ENCODE results near the gene GPC5.

The GPC5 gene

DNA sequence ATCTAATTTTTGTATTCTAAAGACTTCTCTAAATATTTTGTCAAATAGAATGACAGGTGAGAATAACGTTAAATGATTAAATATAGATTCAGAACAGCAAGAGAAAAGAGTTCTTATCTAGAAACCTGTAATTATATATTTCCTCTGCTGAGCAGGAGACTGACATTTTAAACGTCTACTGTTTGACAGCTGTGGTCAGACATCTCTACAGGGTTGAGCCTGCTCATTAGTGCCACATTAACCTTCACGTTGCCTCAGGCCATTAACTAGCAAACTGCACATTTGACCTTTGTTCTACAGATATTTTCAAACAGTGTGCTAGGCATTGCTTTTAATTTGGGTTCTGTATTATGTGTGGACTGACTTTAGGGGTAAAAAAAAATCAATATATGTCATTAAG, 347.5 kb downstream of the GPC5 start:
- Histone ChIP-seq H3K36me3 (ENCODE audit: control insufficient read depth, insufficient read depth, low read length) (no peaks in the 10 kb centered on the region), H3K27me3 (ENCODE audit: control insufficient read depth, insufficient read depth, low read length) (no peaks in the 10 kb centered on the region), H3K4me1 (ENCODE audit: control insufficient read depth, insufficient read depth, low read length) (no peaks in the 10 kb centered on the region), H3K9ac (ENCODE audit: low read length) (no peak overlapping the region), H3K9me3 (ENCODE audit: control insufficient read depth, low read length) (no peaks in the 10 kb centered on the region), H3K4me3 (ENCODE audit: low read length) (no peak overlapping the region)

DNA sequence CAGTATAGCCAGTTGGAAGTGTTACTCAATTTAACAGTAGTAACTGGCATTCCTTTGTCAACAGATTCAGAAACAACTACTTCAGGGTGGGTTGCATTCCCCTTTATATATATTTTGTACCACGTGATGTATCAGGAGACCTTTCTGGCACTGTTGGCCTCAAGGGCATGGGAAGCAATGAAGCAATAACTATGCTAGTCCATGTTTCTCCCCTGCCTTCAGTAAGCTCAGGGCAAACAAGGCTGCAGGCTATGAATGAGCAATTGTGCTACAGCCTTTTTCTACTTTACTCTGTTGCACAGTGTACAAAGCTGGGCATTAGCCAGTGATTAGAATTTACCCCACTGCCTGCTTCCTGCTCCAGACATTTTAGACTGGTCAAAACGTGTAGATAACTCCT, 348.8 kb downstream of the GPC5 start:
- Histone ChIP-seq H3K36me3 (ENCODE audit: control insufficient read depth, insufficient read depth, low read length) (no peaks in the 10 kb centered on the region), H3K9ac (ENCODE audit: low read length) (no peak overlapping the region), H3K9me3 (ENCODE audit: control insufficient read depth, low read length) (no peaks in the 10 kb centered on the region), H3K27me3 (ENCODE audit: control insufficient read depth, insufficient read depth, low read length) (no peaks in the 10 kb centered on the region), H3K4me1 (ENCODE audit: control insufficient read depth, insufficient read depth, low read length) (no peaks in the 10 kb centered on the region), H3K4me3 (ENCODE audit: low read length) (no peak overlapping the region)

DNA sequence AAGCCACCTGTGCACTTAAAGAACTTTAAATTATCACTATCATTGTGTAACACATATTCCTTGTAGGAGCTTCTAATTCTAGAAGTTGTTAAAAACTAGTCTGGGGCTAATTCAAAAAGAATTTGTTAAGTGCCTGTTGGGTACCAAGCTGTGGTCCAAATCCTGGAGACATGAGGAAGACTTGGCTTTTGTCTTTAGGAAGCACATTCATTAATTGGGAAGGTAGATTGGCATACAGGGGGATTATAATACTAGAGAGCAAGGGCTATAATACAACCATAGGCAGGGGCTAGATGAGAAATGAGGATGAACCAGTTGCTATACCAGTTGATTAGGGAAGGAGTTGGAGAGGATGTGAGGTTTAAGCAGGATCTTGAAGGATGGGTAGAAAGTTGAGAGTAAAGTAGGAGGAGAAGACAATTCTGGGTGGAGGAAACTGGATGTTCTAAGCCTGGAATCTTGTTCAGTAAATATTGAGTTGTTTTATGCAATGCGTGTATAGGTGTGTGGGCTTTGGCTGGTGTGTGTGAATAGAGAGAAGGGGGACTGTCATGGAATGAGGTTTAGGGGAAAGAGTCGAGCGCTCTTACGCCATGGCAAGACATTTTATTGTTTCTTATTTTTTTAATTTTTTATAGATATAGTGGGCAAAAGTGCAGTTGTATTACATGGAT, 350.1 kb downstream of the GPC5 start:
- H3K27me3 ChIP-seq (ENCODE audit: control insufficient read depth, insufficient read depth, low read length) = no peaks in the 10 kb centered on the region
- no peaks in the 10 kb centered on the region for H3K9me3 ChIP-seq (ENCODE audit: control insufficient read depth, low read length)
- H3K36me3 ChIP-seq (ENCODE audit: control insufficient read depth, insufficient read depth, low read length) = no peaks in the 10 kb centered on the region
- H3K4me1 ChIP-seq (ENCODE audit: control insufficient read depth, insufficient read depth, low read length) = no peaks in the 10 kb centered on the region
- H3K4me3 ChIP-seq (ENCODE audit: low read length) = no peak overlapping the region
- no peak overlapping the region for H3K9ac ChIP-seq (ENCODE audit: low read length)

GRCh38 chr13:91758724-91759123, 360.3 kb downstream of the GPC5 start:
- H3K9ac ChIP-seq (ENCODE audit: low read length) = no peak overlapping the region
- H3K9me3 ChIP-seq (ENCODE audit: control insufficient read depth, low read length) = no peaks in the 10 kb centered on the region
- no peaks in the 10 kb centered on the region for H3K4me1 ChIP-seq (ENCODE audit: control insufficient read depth, insufficient read depth, low read length)
- H3K36me3 ChIP-seq (ENCODE audit: control insufficient read depth, insufficient read depth, low read length) = no peaks in the 10 kb centered on the region
- no peaks in the 10 kb centered on the region for H3K27me3 ChIP-seq (ENCODE audit: control insufficient read depth, insufficient read depth, low read length)
- H3K4me3 ChIP-seq (ENCODE audit: low read length) = no peak overlapping the region

- no peaks in the 10 kb centered on the region for H3K27me3 ChIP-seq (ENCODE audit: control insufficient read depth, insufficient read depth, low read length)
- no peaks in the 10 kb centered on the region for H3K9me3 ChIP-seq (ENCODE audit: control insufficient read depth, low read length)
- H3K4me3 ChIP-seq (ENCODE audit: low read length) = no peak overlapping the region
- H3K9ac ChIP-seq (ENCODE audit: low read length) = no peak overlapping the region
- no peaks in the 10 kb centered on the region for H3K36me3 ChIP-seq (ENCODE audit: control insufficient read depth, insufficient read depth, low read length)
- H3K4me1 ChIP-seq (ENCODE audit: control insufficient read depth, insufficient read depth, low read length) = no peaks in the 10 kb centered on the region
These were observed 364.5 kb downstream of the GPC5 start for GRCh38 chr13:91762957-91763356.

- no peaks in the 10 kb centered on the region for H3K9me3 ChIP-seq (ENCODE audit: control insufficient read depth, low read length)
- H3K4me1 ChIP-seq (ENCODE audit: control insufficient read depth, insufficient read depth, low read length) = no peaks in the 10 kb centered on the region
- no peak overlapping the region for H3K9ac ChIP-seq (ENCODE audit: low read length)
- no peak overlapping the region for H3K4me3 ChIP-seq (ENCODE audit: low read length)
- H3K36me3 ChIP-seq (ENCODE audit: control insufficient read depth, insufficient read depth, low read length) = no peaks in the 10 kb centered on the region
- H3K27me3 ChIP-seq (ENCODE audit: control insufficient read depth, insufficient read depth, low read length) = no peaks in the 10 kb centered on the region
These were observed 366.1 kb downstream of the GPC5 start for GRCh38 chr13:91764527-91764926.

- Histone ChIP-seq H3K27me3 (ENCODE audit: control insufficient read depth, insufficient read depth, low read length) (no peaks in the 10 kb centered on the region), H3K9ac (ENCODE audit: low read length) (no peak overlapping the region), H3K9me3 (ENCODE audit: control insufficient read depth, low read length) (no peaks in the 10 kb centered on the region), H3K4me1 (ENCODE audit: control insufficient read depth, insufficient read depth, low read length) (no peaks in the 10 kb centered on the region), H3K4me3 (ENCODE audit: low read length) (no peak overlapping the region), H3K36me3 (ENCODE audit: control insufficient read depth, insufficient read depth, low read length) (no peaks in the 10 kb centered on the region)
These were observed 369.2 kb downstream of the GPC5 start for GRCh38 chr13:91767651-91768050.

GRCh38 chr13:91768746-91769145, 370.3 kb downstream of the GPC5 start:
- Histone ChIP-seq H3K9me3 (ENCODE audit: control insufficient read depth, low read length) (no peaks in the 10 kb centered on the region), H3K9ac (ENCODE audit: low read length) (no peak overlapping the region), H3K4me1 (ENCODE audit: control insufficient read depth, insufficient read depth, low read length) (no peaks in the 10 kb centered on the region), H3K4me3 (ENCODE audit: low read length) (no peak overlapping the region), H3K36me3 (ENCODE audit: control insufficient read depth, insufficient read depth, low read length) (no peaks in the 10 kb centered on the region), H3K27me3 (ENCODE audit: control insufficient read depth, insufficient read depth, low read length) (no peaks in the 10 kb centered on the region)

DNA sequence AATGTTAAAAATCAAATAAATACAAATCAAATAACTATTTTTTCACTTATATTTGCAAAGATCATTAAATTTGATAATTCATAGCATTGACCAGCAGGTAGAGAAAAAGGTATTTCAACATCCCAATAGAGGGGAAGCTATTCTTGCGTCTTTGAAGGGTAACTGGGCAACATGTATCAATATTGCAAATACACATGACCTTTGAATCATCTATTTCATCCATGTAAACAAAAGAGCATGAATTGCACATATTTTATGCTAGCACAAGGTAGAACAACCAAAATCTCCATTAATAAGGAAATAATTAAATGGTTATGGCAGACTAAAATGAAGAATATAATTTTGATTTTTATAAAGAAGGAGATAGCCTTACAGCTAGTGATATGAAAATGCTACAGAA, 372.8 kb downstream of the GPC5 start:
- Histone ChIP-seq H3K4me3 (ENCODE audit: low read length) (no peak overlapping the region), H3K9ac (ENCODE audit: low read length) (no peak overlapping the region), H3K9me3 (ENCODE audit: control insufficient read depth, low read length) (no peaks in the 10 kb centered on the region), H3K27me3 (ENCODE audit: control insufficient read depth, insufficient read depth, low read length) (no peaks in the 10 kb centered on the region), H3K36me3 (ENCODE audit: control insufficient read depth, insufficient read depth, low read length) (no peaks in the 10 kb centered on the region), H3K4me1 (ENCODE audit: control insufficient read depth, insufficient read depth, low read length) (no peaks in the 10 kb centered on the region)

DNA sequence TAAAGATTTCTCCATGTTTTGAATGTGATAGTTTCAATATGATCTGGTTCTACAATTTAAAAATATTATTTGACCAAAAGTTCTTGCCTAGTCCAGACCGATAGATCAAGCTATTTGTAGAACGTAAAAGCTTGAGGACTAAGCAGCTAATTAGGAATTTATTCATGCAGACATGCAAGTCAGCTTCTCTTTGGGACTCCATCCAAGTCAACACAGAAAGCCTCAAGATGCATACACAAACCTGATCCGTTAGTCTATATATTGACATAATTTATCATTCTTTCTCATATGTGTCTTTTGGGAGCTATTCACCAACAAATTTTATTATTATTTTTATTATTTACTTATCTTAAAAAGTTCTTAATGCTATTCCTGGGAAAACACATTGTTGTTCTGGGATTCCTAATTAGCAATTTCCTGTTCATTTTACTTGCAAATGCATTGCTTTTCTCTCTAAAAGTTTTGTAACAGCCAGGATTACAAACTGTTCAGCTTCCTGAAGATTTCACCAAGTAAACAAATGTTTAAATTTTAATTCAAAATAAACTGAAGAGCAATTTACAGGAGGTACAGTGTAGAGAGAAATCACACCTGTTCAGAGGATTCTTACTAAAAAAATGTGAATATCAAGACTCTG, 375.3 kb downstream of the GPC5 start:
- no peaks in the 10 kb centered on the region for H3K27me3 ChIP-seq (ENCODE audit: control insufficient read depth, insufficient read depth, low read length)
- H3K36me3 ChIP-seq (ENCODE audit: control insufficient read depth, insufficient read depth, low read length) = no peaks in the 10 kb centered on the region
- H3K4me3 ChIP-seq (ENCODE audit: low read length) = no peak overlapping the region
- no peaks in the 10 kb centered on the region for H3K4me1 ChIP-seq (ENCODE audit: control insufficient read depth, insufficient read depth, low read length)
- no peak overlapping the region for H3K9ac ChIP-seq (ENCODE audit: low read length)
- H3K9me3 ChIP-seq (ENCODE audit: control insufficient read depth, low read length) = no peaks in the 10 kb centered on the region

GRCh38 chr13:91774397-91774796, 376.0 kb downstream of the GPC5 start:
- no peaks in the 10 kb centered on the region for H3K27me3 ChIP-seq (ENCODE audit: control insufficient read depth, insufficient read depth, low read length)

GRCh38 chr13:91776611-91777193, 378.3 kb downstream of the GPC5 start:
- H3K4me3 ChIP-seq (ENCODE audit: low read length) = no peak overlapping the region
- no peak overlapping the region for H3K9ac ChIP-seq (ENCODE audit: low read length)
- no peaks in the 10 kb centered on the region for H3K9me3 ChIP-seq (ENCODE audit: control insufficient read depth, low read length)
- H3K4me1 ChIP-seq (ENCODE audit: control insufficient read depth, insufficient read depth, low read length) = no peaks in the 10 kb centered on the region
- no peaks in the 10 kb centered on the region for H3K27me3 ChIP-seq (ENCODE audit: control insufficient read depth, insufficient read depth, low read length)
- no peaks in the 10 kb centered on the region for H3K36me3 ChIP-seq (ENCODE audit: control insufficient read depth, insufficient read depth, low read length)

More at GRCh38 chr13:91774397-91774796, 376.0 kb downstream of the GPC5 start:
- H3K4me1 ChIP-seq (ENCODE audit: control insufficient read depth, insufficient read depth, low read length) = no peaks in the 10 kb centered on the region
- H3K9ac ChIP-seq (ENCODE audit: low read length) = no peak overlapping the region
- H3K4me3 ChIP-seq (ENCODE audit: low read length) = no peak overlapping the region
- H3K9me3 ChIP-seq (ENCODE audit: control insufficient read depth, low read length) = no peaks in the 10 kb centered on the region
- H3K36me3 ChIP-seq (ENCODE audit: control insufficient read depth, insufficient read depth, low read length) = no peaks in the 10 kb centered on the region
